GM23248 (cell line): Measurements from ENCODE around the gene MTCL1. TPM values are rescaled to one million over a fixed set of nuclear protein-coding genes. Genes with fewer than 3 reads are reported as not detected.
A peak's percentile ranks its signal among the peaks of the same experiment; 100 is the strongest.

ENCODE experiments used
- DNase-seq: peaks from one replicate; pipeline ENCODE4 v3.0.0-alpha.2; 2015
- H2AFZ ChIP-seq: fragments of 200-600 bp; sonication (generic); 2 replicates; pipeline ENCODE4 v1.6.1; 2016; ENCODE audit warnings: antibody characterized with exemption
- H3F3A ChIP-seq: fragments of 200-600 bp; sonication (generic); 2 replicates; pipeline ENCODE4 v1.6.1; 2016; ENCODE audit warnings: mild to moderate bottlenecking, antibody characterized with exemption, mixed run types; ENCODE audit not compliant: insufficient read depth
- H3K27ac ChIP-seq: fragments of 200-600 bp; sonication (generic); 2 replicates; pipeline ENCODE4 v1.5.1; 2016; ENCODE audit warnings: mild to moderate bottlenecking
- H3K27me3 ChIP-seq: fragments of 200-600 bp; sonication (generic); replicated peaks from 2 replicates; pipeline ENCODE4 v1.6.1; 2016; ENCODE audit warnings: mild to moderate bottlenecking; ENCODE audit not compliant: insufficient read depth
- H3K36me3 ChIP-seq: fragments of 200-600 bp; sonication (generic); 2 replicates; pipeline ENCODE4 v1.6.1; 2016; ENCODE audit warnings: low read depth, mild to moderate bottlenecking
- H3K4me1 ChIP-seq: fragments of 200-600 bp; sonication (generic); 2 replicates; pipeline ENCODE4 v1.6.1; 2016; ENCODE audit warnings: mild to moderate bottlenecking; ENCODE audit not compliant: insufficient read depth
- H3K4me2 ChIP-seq: fragments of 200-600 bp; sonication (generic); one replicate; pipeline ENCODE4 v1.6.1; 2016; ENCODE audit warnings: mild to moderate bottlenecking; ENCODE audit not compliant: unreplicated experiment
- H3K4me3 ChIP-seq: fragments of 200-600 bp; sonication (generic); 2 replicates; pipeline ENCODE4 v1.5.1; 2016; ENCODE audit warnings: mild to moderate bottlenecking
- H3K79me2 ChIP-seq: fragments of 200-600 bp; sonication (generic); 2 replicates; pipeline ENCODE4 v1.6.1; 2016; ENCODE audit warnings: mild to moderate bottlenecking; ENCODE audit not compliant: insufficient read depth
- H3K9ac ChIP-seq: fragments of 200-600 bp; sonication (generic); 2 replicates; pipeline ENCODE4 v1.6.1; 2016; ENCODE audit warnings: mild to moderate bottlenecking
- H3K9me2 ChIP-seq: fragments of 200-600 bp; sonication (generic); 2 replicates; pipeline ENCODE4 v1.6.1; 2016; ENCODE audit warnings: mixed run types, mild to moderate bottlenecking, moderate library complexity; ENCODE audit not compliant: insufficient read depth
- H3K9me3 ChIP-seq: fragments of 200-600 bp; sonication (generic); one replicate; pipeline ENCODE4 v1.6.1; 2017; ENCODE audit warnings: low read depth
- H4K20me1 ChIP-seq: fragments of 200-600 bp; sonication (generic); 2 replicates; pipeline ENCODE4 v1.6.0; 2016; ENCODE audit not compliant: insufficient read depth
- EZH2 ChIP-seq: fragments of 200-600 bp; sonication (generic); IDR thresholded peaks from 2 replicates; pipeline ENCODE4 v1.6.1; 2018; ENCODE audit warnings: antibody characterized with exemption, mild to moderate bottlenecking; ENCODE audit not compliant: insufficient read depth, poor library complexity, severe bottlenecking
- EZH2phosphoT487 ChIP-seq: fragments of 200-600 bp; sonication (generic); IDR thresholded peaks from 2 replicates; pipeline ENCODE4 v1.6.1; 2018; ENCODE audit warnings: antibody characterized with exemption, moderate library complexity, mild to moderate bottlenecking, low read depth; ENCODE audit not compliant: insufficient read depth
- WGBS, 2 experiments: methylation state at CpG; one replicate each; pipeline ENCODE4 v1.1.6; 2015 to 2017; ENCODE audit warnings: low lambda C conversion rate in 2 of 2, low coverage in 1 of 2; ENCODE audit errors: missing lambda C conversion rate in 2 of 2; 5-methylcytosine and 5-hydroxymethylcytosine counted together
- in situ Hi-C: fragments of 300-500 bp; cut with MboI; formaldehyde crosslinking; loops from 2 replicates; pipeline ENCODE4 v1.15.0; 2020
- polyA plus RNA-seq: library from polyadenylated mRNA; unstranded; fragments of >200 nt; fragmentation: Nextera tagmentation; extraction: Ambion mirVana; gene quantifications from 2 replicates; pipeline ENCODE4 v1.2.1, GENCODE V29; 2016
- total RNA-seq: library from RNA; depleted of rRNA; stranded (reverse); fragments of >200 nt; shearing (Covaris generic); gene quantifications from 2 replicates; pipeline ENCODE4 v1.2.3, GENCODE V29; 2014

Gene MTCL1
- total and polyA plus RNA-seq, 2 experiments from 2014 or later: 10.3 to 36.9 TPM

GRCh38 chr18:8706791-8707555 lies 1.6 kb downstream of the MTCL1 start:
- Histone ChIP-seq H3K4me2 (peak overlapping the region; percentile 85), H4K20me1 (no peaks in the 10 kb centered on the region), H3K36me3 (no peaks in the 10 kb centered on the region; the same call in 1 of the 2 replicates), H3K9me2 (no peaks in the 10 kb centered on the region), H3K27ac (peak overlapping the region; percentile 68), H3K4me3 (peak overlapping the region; percentile 93), H3K4me1 (peaks cover 11% of the 10 kb centered on the region), H3F3A (peaks cover 12% of the 10 kb centered on the region; the same call in 1 of the 2 replicates), H3K9ac (peak overlapping the region; percentile 86), H3K27me3 (no peaks in the 10 kb centered on the region), H3K9me3 (no peaks in the 10 kb centered on the region), H2AFZ (peak overlapping the region; percentile 48), H3K79me2 (peaks cover 51% of the 10 kb centered on the region)
- in situ Hi-C loops: no loop called here
- TF ChIP-seq EZH2phosphoT487: no peak
- TF ChIP-seq EZH2: no peak
- 2 to 3% methylated on average over 46 to 47 of the region's 48 CpGs for WGBS, 2 experiments
- peak; percentile 95 for DNase-seq

DNA sequence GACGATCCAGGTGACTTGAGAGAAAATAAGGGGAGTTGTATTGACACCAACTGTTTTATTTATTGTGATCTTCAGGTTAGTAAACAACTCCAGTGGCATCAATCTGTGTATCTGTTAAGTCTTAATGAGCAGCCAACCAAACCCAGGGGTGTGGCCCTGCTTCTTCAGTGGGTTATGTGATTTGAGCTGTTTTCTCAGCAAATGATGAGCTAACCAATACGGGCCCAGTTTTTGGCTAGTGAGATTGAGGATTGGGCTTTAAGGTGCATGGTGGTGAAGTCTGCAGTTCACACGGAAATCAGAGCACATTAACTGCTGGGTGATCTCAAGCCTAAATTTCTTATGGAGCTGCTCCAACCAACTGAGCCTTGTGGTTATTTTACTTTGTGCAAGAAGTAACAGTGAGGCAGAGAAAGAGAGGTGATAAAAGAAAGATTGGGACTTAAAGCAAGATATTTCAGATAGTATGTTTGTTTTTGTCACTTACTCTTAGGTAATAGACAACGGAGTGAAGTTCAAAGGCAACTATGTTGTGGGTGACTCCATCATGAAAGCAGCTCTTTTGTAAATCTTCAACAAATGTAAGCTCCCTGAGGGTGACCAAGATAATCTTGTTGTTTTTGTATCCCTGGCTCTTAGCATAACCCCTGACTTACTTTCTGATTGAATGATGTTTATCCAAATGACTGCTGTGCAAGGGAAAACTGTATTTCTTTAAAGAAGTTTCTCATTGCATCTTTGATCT lies 2.4 kb downstream of the MTCL1 start:
- Histone ChIP-seq H3K9me2 (no peaks in the 10 kb centered on the region), H3F3A (peaks cover 11% of the 10 kb centered on the region; the same call in 1 of the 2 replicates), H3K27me3 (no peaks in the 10 kb centered on the region), H3K36me3 (no peaks in the 10 kb centered on the region; the same call in 1 of the 2 replicates), H3K27ac (peak overlapping the region; percentile 68), H3K79me2 (peaks cover 59% of the 10 kb centered on the region), H3K9me3 (no peaks in the 10 kb centered on the region), H2AFZ (peak overlapping the region; percentile 48), H3K9ac (peak overlapping the region; percentile 86), H3K4me2 (peak overlapping the region; percentile 85), H3K4me3 (peak overlapping the region; percentile 93), H4K20me1 (no peaks in the 10 kb centered on the region), H3K4me1 (peaks cover 10% of the 10 kb centered on the region; the same call in 1 of the 2 replicates)
- in situ Hi-C loops: no loop called here
- WGBS, 2 experiments: 11 to 14% methylated on average over 4 of the region's 4 CpGs
- TF ChIP-seq EZH2: no peak
- no peak for TF ChIP-seq EZH2phosphoT487
- peak; percentile 76 for DNase-seq

DNA sequence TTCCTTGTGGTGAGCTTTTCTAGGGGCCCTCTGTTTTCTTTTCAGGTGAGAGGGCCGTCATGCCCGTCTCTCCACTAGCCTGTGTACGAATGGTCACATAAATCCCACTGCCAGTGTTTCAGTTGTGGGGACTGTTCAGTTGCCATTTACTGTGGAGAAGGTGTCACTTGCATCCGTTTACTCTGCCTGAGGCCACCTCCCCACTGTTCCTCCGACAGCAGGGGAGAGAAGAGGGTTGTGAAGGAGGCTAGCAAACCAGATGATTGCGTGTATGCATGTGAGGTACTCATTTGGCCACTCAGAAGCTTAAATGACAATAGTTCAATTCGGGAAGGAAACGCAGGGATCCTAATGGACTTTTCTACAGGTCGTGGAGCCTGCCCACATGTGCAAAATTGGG lies 3.3 kb downstream of the MTCL1 start:
- Histone ChIP-seq H3K27me3 (no peaks in the 10 kb centered on the region), H3K4me2 (peak overlapping the region; percentile 85), H3K9me2 (no peaks in the 10 kb centered on the region), H3K27ac (no peak overlapping the region), H2AFZ (no peak overlapping the region), H3K9me3 (no peaks in the 10 kb centered on the region), H3F3A (peaks cover 20% of the 10 kb centered on the region; the same call in 1 of the 2 replicates), H3K9ac (no peak overlapping the region), H3K36me3 (no peaks in the 10 kb centered on the region; the same call in 1 of the 2 replicates), H3K4me3 (peak overlapping the region; percentile 93), H4K20me1 (peaks cover 6% of the 10 kb centered on the region; the same call in 1 of the 2 replicates), H3K4me1 (peaks cover 10% of the 10 kb centered on the region; the same call in 1 of the 2 replicates), H3K79me2 (peaks cover 68% of the 10 kb centered on the region)
- DNase-seq: no peak
- 79 to 84% methylated on average over 9 of the region's 9 CpGs for WGBS, 2 experiments
- no peak for TF ChIP-seq EZH2
- TF ChIP-seq EZH2phosphoT487: no peak
- in situ Hi-C loops: no loop called here
